BJ (cell line): ENCODE results near the gene ANKRD1. TPM values are rescaled to one million over a fixed set of nuclear protein-coding genes. Genes with fewer than 3 reads are reported as not detected.

Experiments
- CTCF ChIA-PET: fragments of 350-600 bp; formaldehyde crosslinking; extraction: SDS; loops from one replicate; lab custom pipeline; 2021; ENCODE audit warnings: antibody characterized with exemption, inconsistent platforms; lab: Yijun Ruan, JAX
- POLR2A ChIA-PET: fragments of 300-600 bp; sonication (Branson Sonifier 250); formaldehyde crosslinking; extraction: SDS; loops from one replicate; lab custom pipeline; 2021; ENCODE audit warnings: antibody characterized with exemption; lab: Charles Lee
- DNase-seq: peaks from one replicate; pipeline ENCODE4 v3.0.0-alpha.2; 2011; ENCODE audit warnings: low read depth
- H3K27me3 ChIP-seq: 2 replicates; pipeline ENCODE4 v1.6.0; 2011; ENCODE audit warnings: low read length; ENCODE audit not compliant: control insufficient read depth, insufficient read depth
- H3K36me3 ChIP-seq: 2 replicates; pipeline ENCODE4 v1.5.1; 2011; ENCODE audit warnings: low read length; ENCODE audit not compliant: control insufficient read depth, insufficient read depth
- H3K4me3 ChIP-seq: 2 replicates; pipeline ENCODE4 v1.5.1; 2011; ENCODE audit warnings: low read depth, mild to moderate bottlenecking, control low read depth, low read length
- CTCF ChIP-seq: IDR thresholded peaks from 2 replicates; pipeline ENCODE4 v1.5.1; 2011; ENCODE audit warnings: low read depth, mild to moderate bottlenecking, control low read depth, inconsistent platforms, low read length, moderate library complexity; ENCODE audit not compliant: insufficient read depth
- polyA plus RNA-seq: library from polyadenylated mRNA; depleted of rRNA; stranded (reverse); fragments of >200 nt; gene quantifications from 2 replicates; pipeline ENCODE4 v1.2.3, GENCODE V29; 2011

The ANKRD1 gene
- polyA plus RNA-seq, 1 experiment = 2.2 TPM

DNA sequence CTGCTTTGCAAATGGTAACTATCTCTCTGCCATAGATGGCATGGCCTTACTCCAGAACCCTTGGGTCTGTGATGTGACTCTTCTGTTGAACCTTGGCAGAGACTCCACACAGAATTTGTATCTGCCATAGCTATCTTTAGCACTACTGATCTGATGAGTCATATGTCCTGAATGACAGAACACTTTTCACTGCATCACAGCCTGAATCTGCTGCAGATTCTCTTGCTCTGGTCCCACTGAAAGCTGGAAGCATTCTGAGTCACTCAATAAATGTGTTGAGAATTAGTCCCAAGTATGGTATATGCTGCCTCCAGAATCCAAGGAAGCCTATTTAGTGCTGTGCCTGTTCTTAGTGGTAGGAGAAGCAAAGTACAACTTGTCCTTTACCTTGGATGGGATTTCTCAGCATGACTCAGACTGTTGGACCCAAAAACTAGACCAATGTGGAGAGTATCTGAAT is 39.5 kb upstream of the ANKRD1 start:
- peak; percentile 77 for DNase-seq
- Histone ChIP-seq H3K27me3 (no peaks in the 10 kb centered on the region), H3K4me3 (no peak overlapping the region), H3K36me3 (no peaks in the 10 kb centered on the region)
- TF ChIP-seq CTCF = peak; percentile 16; the same call in 1 of the 2 replicates
- ChIA-PET POLR2A (no interaction called here), CTCF (interaction anchor here (0.6 to 1.9 kb wide), 5 partner anchors 9 to 97 kb away, joined by 3 to 11 read pairs (median 4); no protein-coding TSS in a partner anchor)

DNA sequence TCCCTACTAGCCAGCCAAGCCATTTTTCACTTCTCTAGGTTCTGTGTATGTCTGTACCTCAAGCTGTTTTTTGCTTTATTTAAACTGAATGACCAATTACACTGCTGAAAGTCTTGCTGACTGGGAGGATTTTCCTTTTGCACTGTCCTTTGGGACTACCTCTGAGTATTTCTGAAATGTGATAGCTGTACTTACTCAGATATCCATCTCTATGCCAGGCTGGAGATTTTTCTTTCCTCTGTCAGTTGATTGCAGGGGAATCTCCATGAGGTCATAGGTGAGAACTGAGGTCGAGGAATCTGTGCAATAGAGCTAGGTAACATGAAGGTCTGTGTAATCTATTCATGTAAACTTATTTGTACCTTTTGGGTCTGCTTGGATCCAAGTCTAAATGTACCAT is 38.9 kb upstream of the ANKRD1 start:
- no peak for DNase-seq
- CTCF ChIA-PET = interaction anchor here (0.6 to 1.9 kb wide), 5 partner anchors 8 to 97 kb away, joined by 3 to 11 read pairs (median 4); no protein-coding TSS in a partner anchor
- TF ChIP-seq CTCF = no peak
- H3K27me3 ChIP-seq = no peaks in the 10 kb centered on the region
- no peaks in the 10 kb centered on the region for H3K36me3 ChIP-seq
- POLR2A ChIA-PET = no interaction called here
- H3K4me3 ChIP-seq = no peak overlapping the region

GRCh38 chr10:90958781-90959180 is 37.9 kb upstream of the ANKRD1 start:
- Histone ChIP-seq H3K27me3 (no peaks in the 10 kb centered on the region), H3K36me3 (no peaks in the 10 kb centered on the region), H3K4me3 (no peak overlapping the region)
- ChIA-PET CTCF (interaction anchor here (0.5 kb wide), 1 partner anchor 1434 kb away, joined by 3 read pairs; no protein-coding TSS in a partner anchor), POLR2A (no interaction called here)
- DNase-seq = no peak
- TF ChIP-seq CTCF = no peak

GRCh38 chr10:90947030-90947960 is 26.4 kb upstream of the ANKRD1 start:
- no peak for TF ChIP-seq CTCF
- Histone ChIP-seq H3K4me3 (no peak overlapping the region), H3K36me3 (no peaks in the 10 kb centered on the region), H3K27me3 (no peaks in the 10 kb centered on the region)
- ChIA-PET CTCF (interaction anchor here (0.6 to 3.4 kb wide), 6 partner anchors 10 to 195 kb away, joined by 3 to 11 read pairs (median 5); no protein-coding TSS in a partner anchor), POLR2A (no interaction called here)
- DNase-seq = no peak

- no peak overlapping the region for H3K4me3 ChIP-seq
- no peaks in the 10 kb centered on the region for H3K36me3 ChIP-seq
- no peaks in the 10 kb centered on the region for H3K27me3 ChIP-seq
- no peak for TF ChIP-seq CTCF
- POLR2A ChIA-PET = no interaction called here
- DNase-seq = no peak
- CTCF ChIA-PET = no interaction called here
Observed at GRCh38 chr10:90945491-90946070, 24.7 kb upstream of the ANKRD1 start.
